Thoracic aorta (tissue), 2 donors: ENCODE data around the gene AOAH. TPM values are rescaled to one million over a fixed set of nuclear protein-coding genes. Genes with fewer than 3 reads are reported as not detected.

Source experiments
- ATAC-seq: fragments of 150-250 bp; one replicate; pipeline ENCODE4 v1.8.0; 2017; ENCODE audit warnings: low read depth; ENCODE audit not compliant: insufficient number of reproducible peaks, low FRiP score
- DNase-seq: peaks from one replicate; pipeline ENCODE4 v3.0.0-alpha.2; 2020; ENCODE audit warnings: low spot score
- H3K27ac ChIP-seq, 2 donors: fragments of 200-600 bp; sonication (generic); 1 replicate in 1 of 2; 2 replicates in 1 of 2; pipeline ENCODE4 v1.5.1; 2016; ENCODE audit warnings: mild to moderate bottlenecking in 2 of 2, moderate library complexity in 2 of 2
- H3K27me3 ChIP-seq: fragments of 200-600 bp; sonication (generic); replicated peaks from 2 replicates; pipeline ENCODE4 v1.6.0; 2016; ENCODE audit warnings: mild to moderate bottlenecking; ENCODE audit not compliant: insufficient read depth
- H3K36me3 ChIP-seq: fragments of 200-600 bp; sonication (generic); one replicate; pipeline ENCODE4 v1.5.1; 2016
- H3K4me1 ChIP-seq, 2 donors: fragments of 200-600 bp; sonication (generic); 1 replicate in 1 of 2; 2 replicates in 1 of 2; pipeline versions ENCODE4 v1.5.1 to v1.6.0; 2016; ENCODE audit warnings: low read depth in 2 of 2, mild to moderate bottlenecking in 1 of 2; ENCODE audit not compliant: control insufficient read depth in 1 of 2
- H3K4me3 ChIP-seq: fragments of 200-600 bp; sonication (generic); 2 replicates; pipeline ENCODE4 v1.5.1; 2016; ENCODE audit warnings: mild to moderate bottlenecking
- H3K9me3 ChIP-seq: fragments of 200-600 bp; sonication (generic); 2 replicates; pipeline ENCODE4 v1.5.1; 2016
- CTCF ChIP-seq: fragments of 200-600 bp; sonication (generic); IDR thresholded peaks from one replicate; pipeline ENCODE4 v1.5.1; 2019; ENCODE audit warnings: antibody characterized with exemption
- total RNA-seq, 2 donors: library from RNA; depleted of rRNA; stranded (reverse); fragments of >200 nt; gene quantifications; one replicate each; pipeline versions ENCODE4 v1.1.0 to v1.2.3, GENCODE V29; 2016

AOAH gene
- total RNA-seq, 2 donors from 2014 or later = 20.2 to 22.6 TPM

GRCh38 chr7:36747280-36748016 is 23.2 kb upstream of the AOAH start:
- H3K9me3 ChIP-seq = no peaks in the 10 kb centered on the region
- no peak for TF ChIP-seq CTCF
- H3K36me3 ChIP-seq = no peaks in the 10 kb centered on the region
- ATAC-seq (no peak), DNase-seq (no peak)
- no peaks in the 10 kb centered on the region for H3K27me3 ChIP-seq
- no peaks in the 10 kb centered on the region for H3K4me1 ChIP-seq
- H3K27ac ChIP-seq = no peak overlapping the region
- no peak overlapping the region for H3K4me3 ChIP-seq

GRCh38 chr7:36746347-36746746 is 22.1 kb upstream of the AOAH start:
- no peak for DNase-seq
- ATAC-seq = no peak
- Histone ChIP-seq H3K9me3 (no peaks in the 10 kb centered on the region), H3K27ac (no peak overlapping the region), H3K4me3 (no peak overlapping the region), H3K27me3 (no peaks in the 10 kb centered on the region), H3K4me1 (no peaks in the 10 kb centered on the region), H3K36me3 (no peaks in the 10 kb centered on the region)
- TF ChIP-seq CTCF = no peak

- Histone ChIP-seq H3K4me3 (no peak overlapping the region), H3K9me3 (no peaks in the 10 kb centered on the region), H3K27ac (no peak overlapping the region), H3K36me3 (no peaks in the 10 kb centered on the region), H3K27me3 (no peaks in the 10 kb centered on the region), H3K4me1 (no peaks in the 10 kb centered on the region)
- ATAC-seq = no peak
- no peak for TF ChIP-seq CTCF
- no peak for DNase-seq
Measured at GRCh38 chr7:36742911-36743775, 18.8 kb upstream of the AOAH start.

GRCh38 chr7:36741866-36742265 is 17.6 kb upstream of the AOAH start:
- TF ChIP-seq CTCF = no peak
- DNase-seq (no peak), ATAC-seq (no peak)
- Histone ChIP-seq H3K4me1 (no peaks in the 10 kb centered on the region), H3K36me3 (no peaks in the 10 kb centered on the region), H3K9me3 (no peaks in the 10 kb centered on the region), H3K27me3 (no peaks in the 10 kb centered on the region), H3K4me3 (no peak overlapping the region), H3K27ac (no peak overlapping the region)

- DNase-seq (no peak), ATAC-seq (no peak)
- Histone ChIP-seq H3K4me1 (peaks cover 0 to 8% of the 10 kb centered on the region in 2 donors), H3K9me3 (no peaks in the 10 kb centered on the region), H3K27me3 (no peaks in the 10 kb centered on the region), H3K36me3 (no peaks in the 10 kb centered on the region), H3K27ac (no peak overlapping the region), H3K4me3 (no peak overlapping the region)
- TF ChIP-seq CTCF = no peak
Measured at GRCh38 chr7:36739351-36739750, 15.1 kb upstream of the AOAH start.
